ENCODE measurements around the gene RNF11. TPM values are rescaled to one million over a fixed set of nuclear protein-coding genes. Genes with fewer than 3 reads are reported as not detected.

RNF11 gene
- total and polyA plus RNA-seq, 2 of the 8 experiments (the other 6 are each of a cell fraction or from before 2014, with no cell fraction given), result 49.6 to 54.2 TPM

DNA sequence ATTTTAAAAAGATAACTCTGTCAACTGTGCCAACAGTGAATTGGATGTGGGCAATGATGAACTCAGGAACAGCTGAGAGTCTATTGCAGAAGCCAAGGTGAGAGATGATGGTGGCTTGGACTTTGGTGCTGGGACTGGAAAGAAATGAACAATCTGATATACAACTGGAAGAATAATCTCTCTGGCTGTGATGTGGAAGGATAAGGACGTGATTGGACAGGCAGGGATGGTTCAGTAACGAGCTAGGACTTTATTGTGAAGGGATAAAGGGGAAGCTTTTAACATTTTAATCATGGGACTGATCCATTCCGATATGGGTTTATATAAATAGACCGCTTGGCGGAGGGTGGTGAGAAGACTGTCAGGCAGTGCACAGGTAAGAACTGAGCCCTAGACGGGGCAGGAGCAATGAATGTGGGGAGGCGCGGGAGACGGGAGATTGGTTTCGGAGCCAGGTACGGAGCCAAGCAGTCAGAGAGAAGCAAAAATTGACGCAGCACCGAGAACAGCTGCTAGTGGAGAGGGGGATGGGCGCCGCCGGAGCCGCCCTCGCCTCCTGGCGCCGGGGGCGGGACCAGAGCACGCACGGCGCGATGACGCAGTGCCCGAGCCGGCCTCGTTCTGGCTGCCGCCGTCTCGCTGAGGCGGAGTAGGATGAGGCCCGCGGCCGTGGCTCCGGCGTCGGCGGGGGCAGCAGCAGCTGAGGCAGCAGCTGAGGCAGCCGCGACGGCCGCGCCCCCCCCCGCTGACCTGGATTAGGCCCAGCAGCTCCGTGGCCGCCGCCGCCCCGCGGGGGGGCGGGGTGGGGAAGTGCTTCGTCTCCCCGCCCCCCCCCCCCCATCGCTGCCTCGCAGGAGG lies at the start of gene RNF11 (continued):
- TF ChIP-seq BCL11A (IDR thresholded peaks at IDR 0.05; ENCODE audit: low read depth in 2 of 2, low read length in 2 of 2), result no peak
- TF ChIP-seq SIN3A (conservative IDR thresholded peaks at IDR 0.05 in 1 of 2, IDR thresholded peaks at IDR 0.05 in 1 of 2; ENCODE audit: low read depth in 1 of 2, low read length in 2 of 2), result peak; percentile 84 to 92; a peak in 2 of 4 replicates
- TF ChIP-seq, protein P1, sequence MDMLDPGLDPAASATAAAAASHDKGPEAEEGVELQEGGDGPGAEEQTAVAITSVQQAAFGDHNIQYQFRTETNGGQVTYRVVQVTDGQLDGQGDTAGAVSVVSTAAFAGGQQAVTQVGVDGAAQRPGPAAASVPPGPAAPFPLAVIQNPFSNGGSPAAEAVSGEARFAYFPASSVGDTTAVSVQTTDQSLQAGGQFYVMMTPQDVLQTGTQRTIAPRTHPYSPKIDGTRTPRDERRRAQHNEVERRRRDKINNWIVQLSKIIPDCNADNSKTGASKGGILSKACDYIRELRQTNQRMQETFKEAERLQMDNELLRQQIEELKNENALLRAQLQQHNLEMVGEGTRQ (IDR thresholded peaks at IDR 0.05; ENCODE audit: low read length), result no peak; the same call in 1 of the 2 replicates
- TF ChIP-seq RBBP5 (IDR thresholded peaks at IDR 0.05; ENCODE audit: borderline replicate concordance, low read depth, low read length), result peak; percentile 93; the same call in 1 of the 2 replicates
- TF ChIP-seq TAF7 (optimal IDR thresholded peaks at IDR 0.05; ENCODE audit: borderline replicate concordance, low read depth, low read length), result peak; percentile 59
- no peak for TF ChIP-seq RXRA (IDR thresholded peaks at IDR 0.05; ENCODE audit: insufficient read depth, low read depth, low read length)
- no peak for TF ChIP-seq JUND (IDR thresholded peaks at IDR 0.05; ENCODE audit: low read length)
- TF ChIP-seq HDAC2 (IDR thresholded peaks at IDR 0.05; ENCODE audit: borderline replicate concordance in 1 of 2, low read depth in 2 of 2, low read length in 2 of 2), result peak in 1 of 2 experiments; percentile 1; a peak in 1 of 4 replicates
- TF ChIP-seq POLR2AphosphoS5 (IDR thresholded peaks at IDR 0.05; ENCODE audit: low read depth, low read length), result peak; percentile 85; the same call in 1 of the 2 replicates
- TF ChIP-seq YY1 (IDR thresholded peaks at IDR 0.05; ENCODE audit: low read depth, low read length), result no peak
- peak; percentile 87 for TF ChIP-seq TAF1 (IDR thresholded peaks at IDR 0.05; ENCODE audit: low read depth, low read length)
- TF ChIP-seq, protein P2, sequence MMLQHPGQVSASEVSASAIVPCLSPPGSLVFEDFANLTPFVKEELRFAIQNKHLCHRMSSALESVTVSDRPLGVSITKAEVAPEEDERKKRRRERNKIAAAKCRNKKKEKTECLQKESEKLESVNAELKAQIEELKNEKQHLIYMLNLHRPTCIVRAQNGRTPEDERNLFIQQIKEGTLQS (IDR thresholded peaks at IDR 0.05; ENCODE audit: insufficient read depth, low read depth, low read length), result no peak
- TF ChIP-seq EP300 (IDR thresholded peaks at IDR 0.05; ENCODE audit: borderline replicate concordance in 1 of 2, low read depth in 2 of 2, low read length in 2 of 2), result peak in 1 of 2 experiments; percentile 37; a peak in 1 of 3 replicates
- no peak for TF ChIP-seq BACH1 (IDR thresholded peaks at IDR 0.05; ENCODE audit: low read length)
- TF ChIP-seq SP4 (IDR thresholded peaks at IDR 0.05; ENCODE audit: low read length), result peak; percentile 45; the same call in 1 of the 2 replicates
- no peak for TF ChIP-seq RAD21 (IDR thresholded peaks at IDR 0.05 in 1 of 2, conservative IDR thresholded peaks at IDR 0.05 in 1 of 2; ENCODE audit: low read depth in 2 of 2, low read length in 2 of 2)
- TF ChIP-seq SUZ12 (IDR thresholded peaks at IDR 0.05; ENCODE audit: low read length), result no peak
- no peak for TF ChIP-seq CTBP2 (IDR thresholded peaks at IDR 0.05; ENCODE audit: borderline replicate concordance, insufficient read depth, insufficient read length, low read length)
- TF ChIP-seq, protein P3, sequence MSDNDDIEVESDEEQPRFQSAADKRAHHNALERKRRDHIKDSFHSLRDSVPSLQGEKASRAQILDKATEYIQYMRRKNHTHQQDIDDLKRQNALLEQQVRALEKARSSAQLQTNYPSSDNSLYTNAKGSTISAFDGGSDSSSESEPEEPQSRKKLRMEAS (IDR thresholded peaks at IDR 0.05), result peak; percentile 52; the same call in 1 of the 2 replicates
- peak; percentile 38 to 88 for TF ChIP-seq POLR2A (IDR thresholded peaks at IDR 0.05; ENCODE audit: control extremely low read depth in 1 of 2, low read depth in 2 of 2, low read length in 2 of 2)
- TF ChIP-seq CREB1 (IDR thresholded peaks at IDR 0.05), result peak; percentile 81
